GM12801 (cell line): ENCODE results near the gene GSTM2.

Experiments used
- TF ChIP-seq, protein P1 (sequence below): IDR thresholded peaks from one replicate; pipeline ENCODE4 v1.5.1; 2011; ENCODE audit warnings: control low read depth; ENCODE audit not compliant: insufficient read length; ENCODE audit errors: extremely low read depth

The GSTM2 gene

GRCh38 chr1:109637446-109637845 is 30.4 kb upstream of the GSTM2 start:
- TF ChIP-seq, protein P1, sequence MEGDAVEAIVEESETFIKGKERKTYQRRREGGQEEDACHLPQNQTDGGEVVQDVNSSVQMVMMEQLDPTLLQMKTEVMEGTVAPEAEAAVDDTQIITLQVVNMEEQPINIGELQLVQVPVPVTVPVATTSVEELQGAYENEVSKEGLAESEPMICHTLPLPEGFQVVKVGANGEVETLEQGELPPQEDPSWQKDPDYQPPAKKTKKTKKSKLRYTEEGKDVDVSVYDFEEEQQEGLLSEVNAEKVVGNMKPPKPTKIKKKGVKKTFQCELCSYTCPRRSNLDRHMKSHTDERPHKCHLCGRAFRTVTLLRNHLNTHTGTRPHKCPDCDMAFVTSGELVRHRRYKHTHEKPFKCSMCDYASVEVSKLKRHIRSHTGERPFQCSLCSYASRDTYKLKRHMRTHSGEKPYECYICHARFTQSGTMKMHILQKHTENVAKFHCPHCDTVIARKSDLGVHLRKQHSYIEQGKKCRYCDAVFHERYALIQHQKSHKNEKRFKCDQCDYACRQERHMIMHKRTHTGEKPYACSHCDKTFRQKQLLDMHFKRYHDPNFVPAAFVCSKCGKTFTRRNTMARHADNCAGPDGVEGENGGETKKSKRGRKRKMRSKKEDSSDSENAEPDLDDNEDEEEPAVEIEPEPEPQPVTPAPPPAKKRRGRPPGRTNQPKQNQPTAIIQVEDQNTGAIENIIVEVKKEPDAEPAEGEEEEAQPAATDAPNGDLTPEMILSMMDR = no peak

DNA sequence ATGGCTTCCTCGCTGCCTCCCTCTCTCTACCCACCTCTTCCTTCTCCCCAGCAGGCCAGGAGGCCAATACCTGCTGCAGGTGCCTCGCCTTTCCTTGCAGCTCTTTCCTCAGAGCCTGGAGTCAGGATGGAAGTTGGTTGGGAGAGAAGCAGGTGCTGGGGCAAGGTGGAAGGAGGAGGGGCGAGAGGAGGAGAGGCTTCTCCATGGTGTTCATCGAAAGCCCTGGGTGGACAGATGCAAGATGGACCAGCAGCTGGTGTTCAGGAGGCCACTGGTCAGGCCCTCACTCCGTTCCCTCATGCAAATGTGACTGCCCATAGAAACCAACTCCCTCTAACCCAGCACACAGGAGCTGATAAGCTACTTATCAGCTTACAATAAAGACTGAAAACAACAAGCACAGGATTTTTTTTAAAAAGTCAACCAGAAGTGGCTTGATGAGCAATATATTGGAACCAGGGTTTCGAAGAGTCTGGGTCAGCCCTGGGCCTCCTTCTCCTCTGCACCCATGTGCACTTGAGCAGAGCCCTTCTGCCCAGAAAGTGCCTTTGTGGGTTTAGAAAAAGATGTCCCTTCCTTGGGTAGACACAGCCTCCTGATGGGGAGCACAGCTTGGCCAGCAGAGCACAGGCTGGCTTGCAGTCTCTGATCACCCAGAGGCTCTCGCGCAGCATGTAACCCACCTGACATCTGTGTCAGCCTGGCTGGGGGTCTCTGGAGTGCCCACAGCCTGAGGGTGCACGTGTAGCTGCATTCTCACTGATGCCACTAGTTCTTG is 28.6 kb upstream of the GSTM2 start:
- TF ChIP-seq, protein P1 = no peak

DNA sequence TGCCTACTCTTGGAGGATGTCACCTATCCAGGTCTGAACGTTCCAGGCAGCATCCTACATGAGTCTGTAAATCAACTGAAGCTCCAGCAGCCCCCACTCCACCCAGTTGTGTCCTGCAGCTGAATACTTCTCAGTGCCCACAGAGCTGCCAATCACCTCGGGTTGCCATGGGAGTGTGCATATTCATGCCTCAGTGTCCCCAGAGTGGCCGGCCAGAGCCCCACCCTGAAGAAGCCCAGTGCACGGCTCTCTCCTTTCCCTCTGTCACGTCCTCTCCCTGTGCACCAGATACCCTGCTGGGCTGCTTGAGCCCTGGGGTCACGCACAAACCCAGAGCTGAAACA is 28.0 kb upstream of the GSTM2 start:
- TF ChIP-seq, protein P1 = no peak

DNA sequence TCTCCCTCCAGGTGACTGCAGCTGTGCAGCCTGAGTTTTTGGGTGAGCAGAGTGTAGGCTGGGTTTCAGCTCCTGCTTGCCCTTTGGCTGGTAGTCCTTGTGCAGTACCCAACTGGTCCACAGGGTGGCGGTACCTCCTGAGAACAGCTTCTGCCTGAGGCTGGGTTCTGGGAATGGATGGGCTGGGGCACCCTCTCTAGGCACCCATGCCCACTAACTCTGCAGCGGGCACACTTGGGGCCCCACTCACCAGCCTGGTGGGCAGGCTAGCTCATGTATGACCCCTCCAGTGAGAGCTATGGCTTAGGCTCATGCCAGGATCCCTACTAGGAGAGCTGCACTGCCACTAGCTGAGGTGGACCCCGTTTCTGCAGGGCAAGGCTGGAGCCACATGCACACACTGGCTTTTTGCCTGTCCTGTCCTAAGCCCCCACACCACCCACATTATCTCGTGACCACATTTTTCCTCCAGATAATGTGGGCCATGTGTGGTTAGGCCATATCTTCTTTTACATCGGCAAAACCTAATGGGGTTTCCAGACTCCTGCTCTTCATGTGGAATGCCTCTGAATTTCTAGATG is 27.5 kb upstream of the GSTM2 start:
- TF ChIP-seq, protein P1 = no peak

- TF ChIP-seq, protein P1 = no peak
Observed at GRCh38 chr1:109641078-109641740, 26.6 kb upstream of the GSTM2 start.

- TF ChIP-seq, protein P1 = no peak
Observed at GRCh38 chr1:109641861-109642260, 26.0 kb upstream of the GSTM2 start.

DNA sequence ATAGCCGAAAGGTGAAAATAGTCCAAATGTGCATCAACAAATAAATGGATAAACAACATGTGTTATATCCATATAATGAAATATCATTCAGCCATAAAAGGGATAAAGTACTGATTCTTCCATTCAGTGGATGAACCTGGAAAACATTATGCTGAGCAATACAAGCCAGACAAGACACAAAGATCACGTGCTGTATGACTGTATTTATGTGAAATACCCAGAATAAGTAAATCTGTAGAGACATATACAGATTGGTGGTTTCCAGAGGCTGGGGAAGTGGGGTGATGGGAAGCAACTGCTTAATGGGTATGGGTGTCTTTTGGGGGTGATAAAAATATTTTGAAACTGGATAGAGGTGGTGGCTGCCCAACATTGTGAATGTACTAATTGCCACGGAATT is 25.2 kb upstream of the GSTM2 start:
- TF ChIP-seq, protein P1 = no peak
